Prostate gland (tissue), 2 donors: ENCODE results near the gene RBX1.

Experiments used
- CTCF ChIP-seq, 4 experiments: fragments of 200-600 bp in 2 of 4; fragments of 450-650 bp in 2 of 4; sonication (generic) in 2 of 4; IDR thresholded peaks; 1 replicate in 3 of 4; 2 replicates in 1 of 4; pipeline ENCODE4 v1.5.1; 2016 to 2019; ENCODE audit warnings: antibody characterized with exemption in 4 of 4, mild to moderate bottlenecking in 2 of 4, moderate library complexity in 2 of 4
- POLR2A ChIP-seq: fragments of 450-650 bp; IDR thresholded peaks from one replicate; pipeline ENCODE4 v1.6.1; 2016; ENCODE audit warnings: antibody characterized with exemption, mild to moderate bottlenecking

GRCh38 chr22:40920526-40920925 is 30.7 kb upstream of the RBX1 start:
- TF ChIP-seq CTCF (IDR thresholded peaks at IDR 0.05) = no peak
- TF ChIP-seq POLR2A = no peak
